B cell (primary cell): ENCODE results near the gene FAM240B. TPM values are rescaled to one million over a fixed set of nuclear protein-coding genes. Genes with fewer than 3 reads are reported as not detected.

ENCODE experiments used
- ATAC-seq: fragments of 200-7000 bp; cut with Tn5 transposase; one replicate; pipeline ENCODE4 v1.10.0; 2021; ENCODE audit warnings: low read depth, mild to moderate bottlenecking, moderate number of reproducible peaks, moderate library complexity
- CTCF ChIA-PET: fragments of 350-600 bp; sonication (Branson Sonifier 250); formaldehyde crosslinking; loops from one replicate; lab custom pipeline; 2021; ENCODE audit warnings: antibody characterized with exemption, inconsistent platforms; lab: Charles Lee
- POLR2A ChIA-PET: fragments of 350-600 bp; sonication (Branson Sonifier 250); formaldehyde crosslinking; loops from one replicate; lab custom pipeline; 2021; ENCODE audit warnings: antibody characterized with exemption; lab: Charles Lee
- DNase-seq: peaks from one replicate; pipeline ENCODE4 v3.0.0; 2013
- H2AFZ ChIP-seq: 2 replicates; pipeline ENCODE4 v1.6.1; 2012; ENCODE audit warnings: mild to moderate bottlenecking, low read depth, low read length; ENCODE audit not compliant: insufficient read depth, poor library complexity, severe bottlenecking
- H3K27ac ChIP-seq, 2 donors: 1 replicate in 1 of 2; 2 replicates in 1 of 2; pipeline ENCODE4 v1.5.1; 2012 to 2013; ENCODE audit warnings: low read length in 2 of 2, mild to moderate bottlenecking in 2 of 2, moderate library complexity in 1 of 2
- H3K27me3 ChIP-seq, 4 experiments: fragments of 200-600 bp in 1 of 4; sonication (generic) in 1 of 4; replicated peaks in 1 of 4; 1 replicate in 2 of 4; 2 replicates in 2 of 4; pipeline versions ENCODE4 v1.6.1 to v1.7.0; 2013 to 2016; ENCODE audit warnings: low read length in 3 of 4, mild to moderate bottlenecking in 2 of 4, mixed read lengths in 1 of 4, moderate library complexity in 1 of 4; ENCODE audit not compliant: insufficient read depth in 4 of 4, control insufficient read depth in 3 of 4; ENCODE audit errors: control extremely low read depth in 1 of 4
- H3K36me3 ChIP-seq, 2 experiments: replicated peaks in 1 of 2; 1 replicate in 1 of 2; 2 replicates in 1 of 2; pipeline versions ENCODE4 v1.6.1 to v1.7.1; 2013; ENCODE audit warnings: low read length in 1 of 2; ENCODE audit not compliant: insufficient read depth in 2 of 2, control insufficient read depth in 1 of 2; ENCODE audit errors: control extremely low read depth in 1 of 2, extremely low read depth in 1 of 2
- H3K4me1 ChIP-seq, 2 donors: fragments of 200-600 bp in 1 of 2; sonication (generic) in 1 of 2; 1 replicate in 1 of 2; 2 replicates in 1 of 2; pipeline versions ENCODE4 v1.5.1 to v1.6.1; 2013 to 2017; ENCODE audit warnings: low read length in 2 of 2; ENCODE audit not compliant: control insufficient read depth in 2 of 2, insufficient read depth in 2 of 2
- H3K4me2 ChIP-seq: replicated peaks from 2 replicates; pipeline ENCODE3; 2012; ENCODE audit warnings: mild to moderate bottlenecking, low read depth, low read length; ENCODE audit not compliant: poor library complexity, severe bottlenecking
- H3K4me3 ChIP-seq, 5 experiments: fragments of 200-600 bp in 1 of 5; sonication (generic) in 1 of 5; 1 replicate in 3 of 5; 2 replicates in 2 of 5; pipeline versions ENCODE4 v1.5.1 to v1.7.0; 2011 to 2016; ENCODE audit warnings: low read length in 4 of 5, mild to moderate bottlenecking in 4 of 5, low read depth in 2 of 5, control low read depth in 1 of 5, moderate library complexity in 1 of 5; ENCODE audit not compliant: insufficient read depth in 1 of 5; ENCODE audit errors: control extremely low read depth in 1 of 5, extremely low read depth in 1 of 5
- H3K79me2 ChIP-seq: fragments of 200-600 bp; sonication (generic); one replicate; pipeline ENCODE4 v1.6.0; 2016; ENCODE audit warnings: low read length; ENCODE audit not compliant: control insufficient read depth, insufficient read depth
- H3K9ac ChIP-seq: fragments of 200-600 bp; sonication (generic); 2 replicates; pipeline ENCODE4 v1.6.1; 2017; ENCODE audit warnings: mild to moderate bottlenecking, low read length, moderate library complexity
- H3K9me3 ChIP-seq, 3 donors: one replicate each; pipeline versions ENCODE4 v1.6.1 to v1.7.1; 2013; ENCODE audit warnings: low read length in 2 of 3; ENCODE audit not compliant: control insufficient read depth in 2 of 3, insufficient read depth in 1 of 3; ENCODE audit errors: control extremely low read depth in 1 of 3
- H4K20me1 ChIP-seq: 2 replicates; pipeline ENCODE4 v1.6.0; 2012; ENCODE audit warnings: mild to moderate bottlenecking, low read length; ENCODE audit not compliant: insufficient read depth, control insufficient read depth, poor library complexity, severe bottlenecking
- H3K27ac Mint-ChIP-seq: one replicate; pipeline ENCODE4 v1.8.0; 2021; ENCODE audit warnings: mixed read lengths
- H3K27me3 Mint-ChIP-seq: one replicate; pipeline ENCODE4 v1.8.0; 2021; ENCODE audit warnings: mixed read lengths
- H3K4me1 Mint-ChIP-seq: one replicate; pipeline ENCODE4 v1.8.0; 2021; ENCODE audit warnings: mixed read lengths
- H3K4me3 Mint-ChIP-seq: one replicate; pipeline ENCODE4 v1.8.0; 2021; ENCODE audit warnings: mixed read lengths
- H3K9me3 Mint-ChIP-seq: one replicate; pipeline ENCODE4 v1.8.0; 2022; ENCODE audit warnings: mixed read lengths; ENCODE audit not compliant: insufficient read depth
- EZH2 ChIP-seq: IDR thresholded peaks from 2 replicates; pipeline ENCODE4 v1.6.1; 2012; ENCODE audit warnings: borderline replicate concordance, low read depth, mild to moderate bottlenecking, moderate library complexity, low read length; ENCODE audit not compliant: insufficient read depth, poor library complexity, severe bottlenecking
- WGBS: methylation state at CpG from one replicate; pipeline ENCODE4 v1.1.5; 2013; ENCODE audit warnings: missing lambda C conversion rate; ENCODE audit not compliant: insufficient coverage; 5-methylcytosine and 5-hydroxymethylcytosine counted together
- intact Hi-C: fragments of 100-400 bp; cut with micrococcal nuclease; formaldehyde crosslinking; loops from one replicate; pipeline ENCODE4 v1.10.0; 2022
- polyA plus RNA-seq: library from polyadenylated mRNA; depleted of rRNA; stranded (reverse); fragments of >200 nt; gene quantifications from 2 replicates; pipeline ENCODE4 v1.2.3, GENCODE V29; 2012
- total RNA-seq, 2 donors: library from RNA; stranded (reverse); fragments of 120-200 nt in 1 of 2; gene quantifications; 1 replicate in 1 of 2; 2 replicates in 1 of 2; pipeline versions ENCODE4 v1.2.3 to v1.2.4, GENCODE V29; 2013 to 2022
- TF ChIP-seq, protein P1 (sequence below): fragments of 200-600 bp; IDR thresholded peaks from one replicate; pipeline ENCODE4 v1.8.0; 2022; ENCODE audit warnings: antibody characterized with exemption, mild to moderate bottlenecking

Gene FAM240B
- total and polyA plus RNA-seq, 2 donors (not counting 1 experiment from before 2014, with no cell fraction given) = not detected

GRCh38 chr9:38650564-38650963, 69.4 kb downstream of the FAM240B start:
- WGBS = 91% methylated on average over 8 of the region's 8 CpGs

GRCh38 chr9:38649731-38650363, 70.1 kb downstream of the FAM240B start:
- intact Hi-C loops = no loop called here
- H3K36me3 ChIP-seq = no peaks in the 10 kb centered on the region
- WGBS = 99% methylated on average over 5 of the region's 8 CpGs
- ATAC-seq = no peak
- Mint-ChIP-seq H3K4me3 (no peak overlapping the region), H3K4me1 (peaks cover 7% of the 10 kb centered on the region), H3K27me3 (peaks cover 16% of the 10 kb centered on the region), H3K27ac (no peak overlapping the region), H3K9me3 (no peaks in the 10 kb centered on the region)
- TF ChIP-seq, protein P1, sequence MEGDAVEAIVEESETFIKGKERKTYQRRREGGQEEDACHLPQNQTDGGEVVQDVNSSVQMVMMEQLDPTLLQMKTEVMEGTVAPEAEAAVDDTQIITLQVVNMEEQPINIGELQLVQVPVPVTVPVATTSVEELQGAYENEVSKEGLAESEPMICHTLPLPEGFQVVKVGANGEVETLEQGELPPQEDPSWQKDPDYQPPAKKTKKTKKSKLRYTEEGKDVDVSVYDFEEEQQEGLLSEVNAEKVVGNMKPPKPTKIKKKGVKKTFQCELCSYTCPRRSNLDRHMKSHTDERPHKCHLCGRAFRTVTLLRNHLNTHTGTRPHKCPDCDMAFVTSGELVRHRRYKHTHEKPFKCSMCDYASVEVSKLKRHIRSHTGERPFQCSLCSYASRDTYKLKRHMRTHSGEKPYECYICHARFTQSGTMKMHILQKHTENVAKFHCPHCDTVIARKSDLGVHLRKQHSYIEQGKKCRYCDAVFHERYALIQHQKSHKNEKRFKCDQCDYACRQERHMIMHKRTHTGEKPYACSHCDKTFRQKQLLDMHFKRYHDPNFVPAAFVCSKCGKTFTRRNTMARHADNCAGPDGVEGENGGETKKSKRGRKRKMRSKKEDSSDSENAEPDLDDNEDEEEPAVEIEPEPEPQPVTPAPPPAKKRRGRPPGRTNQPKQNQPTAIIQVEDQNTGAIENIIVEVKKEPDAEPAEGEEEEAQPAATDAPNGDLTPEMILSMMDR = no peak
- no peak for TF ChIP-seq EZH2
- no peak for DNase-seq
- H3K9ac ChIP-seq = no peak overlapping the region
- H3K27ac ChIP-seq = no peak overlapping the region
- no peaks in the 10 kb centered on the region for H3K79me2 ChIP-seq
- no peaks in the 10 kb centered on the region for H3K27me3 ChIP-seq
- ChIA-PET POLR2A (no interaction called here), CTCF (no interaction called here)
- no peak overlapping the region for H3K4me3 ChIP-seq
- peaks cover 0 to 2% (median 0%) of the 10 kb centered on the region in 3 donors for H3K9me3 ChIP-seq
- no peak overlapping the region for H3K4me2 ChIP-seq
- no peaks in the 10 kb centered on the region for H3K4me1 ChIP-seq
- H2AFZ ChIP-seq = no peak overlapping the region
- no peaks in the 10 kb centered on the region for H4K20me1 ChIP-seq

More at GRCh38 chr9:38650564-38650963, 69.4 kb downstream of the FAM240B start:
- intact Hi-C loops = no loop called here
- ATAC-seq (no peak), DNase-seq (no peak)
- H3K27ac Mint-ChIP-seq = no peak overlapping the region
- Histone ChIP-seq H3K79me2 (no peaks in the 10 kb centered on the region), H3K27me3 (peaks cover 0 to 3% (median under 1%) of the 10 kb centered on the region in 4 experiments), H3K9me3 (peaks cover 0 to 2% (median 0%) of the 10 kb centered on the region in 3 donors), H4K20me1 (no peaks in the 10 kb centered on the region), H3K27ac (no peak overlapping the region), H3K4me2 (no peak overlapping the region), H3K4me1 (no peaks in the 10 kb centered on the region), H3K9ac (no peak overlapping the region), H2AFZ (no peak overlapping the region), H3K36me3 (no peaks in the 10 kb centered on the region), H3K4me3 (no peak overlapping the region)
- no peak overlapping the region for H3K4me3 Mint-ChIP-seq
- TF ChIP-seq, protein P1 = no peak
- no peak for TF ChIP-seq EZH2
- peaks cover 17% of the 10 kb centered on the region for H3K27me3 Mint-ChIP-seq
- no peaks in the 10 kb centered on the region for H3K9me3 Mint-ChIP-seq
- H3K4me1 Mint-ChIP-seq = peaks cover 7% of the 10 kb centered on the region
- POLR2A ChIA-PET = no interaction called here
- CTCF ChIA-PET = no interaction called here
